Stimulated activated CD8-positive, alpha-beta memory T cell treated with anti-CD3 and anti-CD28 coated beads, Interleukin-7, amount 100 ng/mL, for 48 hours (primary cell): ENCODE results near the gene NRARP.

Experiments
- DNase-seq, 2 donors: peaks; one replicate each; pipeline ENCODE4 v3.0.0-alpha.2; 2020; ENCODE audit warnings: low read depth in 1 of 2; ENCODE audit errors: extremely low read depth in 1 of 2

NRARP gene

DNA sequence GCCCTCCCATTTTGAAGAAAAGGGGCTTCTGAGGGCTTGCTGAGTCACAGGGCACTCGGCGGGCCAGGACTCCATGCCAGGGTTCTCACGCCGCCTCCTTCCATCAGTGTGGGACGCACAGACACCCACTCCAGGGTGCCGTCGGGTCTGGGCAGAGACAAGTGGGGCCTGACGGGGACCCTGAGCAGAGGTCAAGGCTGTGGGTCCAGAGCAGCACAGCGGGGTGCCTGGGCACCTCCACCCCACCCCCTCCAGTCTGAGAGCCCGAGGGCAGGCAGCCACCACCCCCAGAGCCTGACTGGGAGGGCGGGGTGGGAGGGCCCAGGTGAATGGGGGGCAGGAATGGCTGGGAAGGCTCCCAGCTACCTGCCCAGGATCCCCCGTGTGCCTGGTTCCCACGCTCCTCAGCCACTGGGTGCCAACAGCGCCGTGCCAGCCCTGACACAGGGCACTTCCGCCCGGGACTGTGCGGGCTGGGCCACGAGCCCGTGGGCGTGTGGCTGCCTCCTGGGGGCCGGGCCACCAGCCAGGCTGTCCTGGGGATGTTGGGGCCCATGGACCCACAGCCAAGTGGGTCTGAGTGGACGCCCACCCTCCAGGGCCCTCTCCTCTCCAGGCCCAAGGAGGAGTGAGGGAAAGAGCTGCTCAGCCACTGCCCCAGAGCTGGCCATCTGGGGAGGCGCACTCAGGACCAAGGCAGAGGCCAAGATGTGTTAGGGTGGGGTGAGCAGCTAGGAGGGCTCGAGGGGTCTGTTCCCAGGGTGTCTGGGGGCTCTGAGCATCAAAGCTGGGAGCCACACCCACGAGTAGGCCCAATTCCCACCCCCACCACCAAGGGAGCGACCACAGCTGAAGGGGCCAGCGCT, 10.1 kb upstream of the NRARP start:
- DNase-seq = no peak

DNA sequence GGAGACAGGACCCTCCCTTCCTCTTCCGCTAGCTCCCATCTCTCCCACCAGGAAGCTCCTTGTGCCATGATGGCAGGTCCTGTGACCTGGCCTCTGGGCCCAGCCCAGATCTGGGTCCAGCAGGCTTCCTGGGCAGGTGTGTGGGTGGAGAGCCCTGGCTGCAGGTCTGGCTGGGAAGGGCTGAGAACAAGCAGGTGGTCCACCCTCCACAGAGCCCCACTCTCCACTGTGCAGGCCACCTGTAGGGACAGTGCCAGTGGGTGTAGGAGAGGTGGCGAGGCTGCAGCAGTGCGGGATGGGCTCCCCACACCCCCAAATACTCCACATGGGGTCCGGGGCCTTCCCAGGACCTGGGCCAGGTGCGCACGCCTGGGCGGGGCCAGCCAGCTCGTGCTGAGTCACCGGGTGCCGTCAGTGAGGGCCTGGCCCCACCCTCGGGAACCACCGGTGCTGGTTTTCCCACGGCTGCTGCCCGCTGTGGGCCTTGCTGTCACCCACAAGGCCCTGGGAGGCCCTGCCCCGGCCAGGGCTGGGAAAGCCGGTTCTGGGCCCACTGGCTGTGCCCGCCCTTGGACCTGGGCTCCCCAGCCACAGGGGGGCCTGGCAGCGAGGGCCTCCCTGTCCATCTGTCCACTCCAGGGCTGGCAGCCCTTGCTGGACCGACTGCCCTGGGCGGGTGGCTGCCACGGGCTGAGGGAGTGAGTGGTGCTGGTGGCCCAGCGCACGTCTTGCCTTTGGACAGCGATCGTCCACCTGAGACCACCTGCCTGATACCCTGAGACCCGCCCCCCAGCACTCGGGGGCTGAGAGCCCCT, 9.3 kb upstream of the NRARP start:
- no peak for DNase-seq

DNA sequence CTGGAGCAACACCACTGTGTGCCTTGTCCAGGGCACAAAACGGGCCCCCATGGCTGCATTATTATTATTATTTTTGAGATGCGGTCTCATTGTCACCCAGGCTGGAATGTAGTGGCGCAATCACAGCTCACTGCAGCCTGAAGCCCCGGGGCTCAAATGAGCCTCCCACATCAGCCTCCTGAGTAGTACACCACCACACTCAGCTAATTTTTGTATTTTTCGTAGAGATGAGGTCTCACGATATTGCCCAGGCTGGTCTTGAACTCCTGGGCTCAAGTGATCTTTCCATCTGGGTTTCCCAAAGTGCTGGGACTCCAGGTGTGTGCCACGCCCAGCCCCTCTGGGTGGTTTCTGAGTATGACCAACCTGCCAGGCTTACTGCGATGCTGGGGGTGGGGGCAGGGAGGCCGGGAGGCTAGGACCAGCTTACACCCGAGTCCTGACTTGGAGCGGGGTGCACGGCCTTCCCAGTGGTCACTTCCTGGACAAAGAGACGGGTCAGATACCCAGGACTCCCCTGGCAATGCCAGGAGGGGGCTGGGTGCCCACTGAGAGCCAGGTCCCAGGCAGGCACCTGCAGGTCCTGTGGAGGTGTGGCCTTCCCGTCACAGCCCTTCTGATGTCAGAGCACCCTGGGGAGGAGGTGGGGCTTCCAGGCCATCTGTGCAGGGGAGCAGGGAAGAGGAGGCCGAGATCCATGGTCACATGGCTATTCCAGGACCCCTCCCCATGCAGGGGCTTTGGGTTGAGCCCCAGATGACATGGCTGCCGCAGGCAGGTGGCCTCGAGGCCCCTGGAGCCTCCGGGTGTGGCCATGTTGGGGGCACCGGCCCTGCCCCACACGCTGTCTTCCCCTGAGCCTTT, 8.3 kb upstream of the NRARP start:
- no peak for DNase-seq

DNA sequence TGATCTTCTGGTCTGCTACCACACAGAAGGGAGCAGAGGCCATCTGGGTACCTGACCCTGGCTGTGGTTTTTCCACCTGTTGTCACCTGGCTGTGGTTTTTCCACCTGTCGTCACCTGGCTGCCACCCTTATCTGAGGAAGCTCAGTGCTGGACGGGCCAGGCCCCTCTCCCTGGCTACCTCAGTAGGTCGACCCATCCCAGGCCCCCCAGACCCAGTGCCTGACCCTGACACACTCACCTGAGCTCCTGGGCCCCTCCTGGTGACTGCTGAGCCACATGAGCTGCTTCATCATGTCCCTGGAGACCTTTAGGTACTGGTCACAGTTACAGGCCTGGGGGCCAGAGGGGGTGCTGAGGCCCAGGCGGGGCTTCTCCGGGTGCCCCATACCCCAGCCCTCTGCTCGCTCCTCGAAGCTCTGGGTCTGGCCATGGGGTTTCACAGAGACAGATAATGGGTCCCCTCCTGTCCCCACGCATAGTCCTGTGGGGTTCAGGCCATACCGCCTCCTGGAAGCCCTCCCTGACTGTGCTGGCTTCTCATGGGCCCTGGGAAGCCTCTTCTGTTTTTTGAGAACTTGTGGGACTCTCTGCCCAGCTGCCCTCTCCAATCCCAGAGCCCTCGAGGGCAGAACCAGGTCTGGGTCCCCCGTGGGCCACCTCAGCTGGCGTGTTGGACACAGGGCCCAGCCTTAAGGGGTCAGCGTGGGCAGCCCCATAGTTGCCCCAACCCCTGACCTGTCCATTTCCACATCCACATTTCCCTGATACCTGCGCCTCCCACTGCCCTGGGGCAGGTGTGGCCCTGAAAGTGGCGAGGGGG, 7.5 kb upstream of the NRARP start:
- DNase-seq = no peak

DNA sequence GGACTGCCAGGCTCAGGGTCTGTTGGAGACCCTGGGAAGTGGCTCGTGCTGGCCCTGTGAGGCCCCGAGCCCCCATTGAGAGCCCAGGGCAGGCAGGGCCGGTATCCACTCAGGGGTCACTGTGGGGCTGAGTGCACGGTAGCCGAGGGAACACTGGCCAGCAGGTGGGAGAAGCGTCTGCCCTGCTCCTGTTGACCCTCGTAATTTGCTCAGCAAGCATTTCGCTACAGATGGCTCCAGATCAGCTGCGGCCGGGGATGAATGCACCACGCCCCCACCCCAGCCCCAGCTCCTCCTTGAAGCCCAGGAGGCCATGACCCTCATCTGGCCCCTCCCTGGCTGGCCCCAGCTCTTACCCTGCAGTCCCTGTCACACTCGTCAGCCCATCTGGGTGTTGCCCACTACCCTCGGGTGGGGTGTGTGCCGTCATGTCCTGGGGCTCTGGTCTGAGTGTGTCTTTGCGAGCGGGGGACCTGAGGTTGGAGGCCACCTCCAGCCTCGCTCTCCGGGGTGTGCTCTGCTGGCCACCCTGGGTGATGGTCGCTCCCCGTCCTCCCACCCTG, 6.1 kb upstream of the NRARP start:
- DNase-seq = no peak

DNA sequence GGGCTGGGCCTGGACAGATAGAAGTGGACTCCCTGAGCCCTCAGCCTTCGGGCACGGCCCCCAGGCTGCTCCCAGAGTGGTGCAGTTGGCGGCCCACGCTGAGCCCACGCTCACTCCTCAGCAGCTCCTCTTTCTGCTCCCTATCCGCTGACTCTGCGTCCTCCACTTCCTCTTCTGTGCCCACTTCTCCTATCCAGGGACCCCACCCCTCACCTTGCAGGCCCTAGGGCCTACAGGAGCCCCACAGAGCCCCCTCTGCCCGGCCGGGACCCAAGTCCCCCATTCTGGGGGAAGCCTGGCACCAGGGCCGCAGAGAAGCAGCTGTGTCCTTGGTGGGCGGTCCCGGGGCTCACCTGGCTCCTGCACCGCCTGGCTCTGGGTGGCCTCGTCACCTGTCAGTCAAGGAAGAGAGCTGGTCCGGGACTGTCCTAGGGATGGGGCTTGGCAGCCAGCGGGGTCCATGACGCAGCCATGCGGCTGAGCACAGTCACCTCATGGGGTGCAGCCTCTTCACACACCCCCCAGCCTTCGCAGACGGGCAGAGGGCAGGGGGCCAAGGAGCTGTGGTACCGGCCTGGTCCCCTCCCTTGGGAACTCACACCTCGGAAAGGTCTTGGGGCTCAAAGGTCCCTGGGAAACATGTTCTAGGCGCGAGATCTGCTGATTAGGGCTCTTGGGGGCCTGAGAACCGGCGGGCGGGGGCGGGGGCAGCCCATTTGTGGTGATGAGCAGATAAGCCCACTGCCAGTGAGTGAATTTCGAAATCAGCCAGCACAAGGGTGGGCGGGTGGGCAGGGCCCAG, 5.4 kb upstream of the NRARP start:
- no peak for DNase-seq

DNA sequence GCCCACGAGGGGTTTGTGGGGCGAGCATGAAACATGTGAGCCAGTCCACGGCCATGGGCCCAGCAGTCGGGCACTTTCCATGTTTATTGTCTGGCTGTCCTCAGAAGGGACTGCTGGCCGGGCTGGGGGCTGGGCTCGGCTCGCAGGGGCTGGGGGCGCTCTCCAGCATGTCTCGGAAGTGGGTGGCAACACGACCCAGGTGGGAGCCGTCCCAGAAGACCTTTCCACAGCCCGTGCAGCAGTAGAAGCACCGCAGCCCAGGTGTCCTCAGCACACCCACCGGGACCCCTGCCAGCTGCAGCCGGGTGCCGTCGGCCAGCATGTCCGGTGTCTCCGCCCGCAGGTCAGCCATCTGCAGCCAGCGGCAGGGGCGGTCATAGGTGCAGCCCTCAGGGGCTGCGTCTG, 4.8 kb upstream of the NRARP start:
- DNase-seq = no peak

DNA sequence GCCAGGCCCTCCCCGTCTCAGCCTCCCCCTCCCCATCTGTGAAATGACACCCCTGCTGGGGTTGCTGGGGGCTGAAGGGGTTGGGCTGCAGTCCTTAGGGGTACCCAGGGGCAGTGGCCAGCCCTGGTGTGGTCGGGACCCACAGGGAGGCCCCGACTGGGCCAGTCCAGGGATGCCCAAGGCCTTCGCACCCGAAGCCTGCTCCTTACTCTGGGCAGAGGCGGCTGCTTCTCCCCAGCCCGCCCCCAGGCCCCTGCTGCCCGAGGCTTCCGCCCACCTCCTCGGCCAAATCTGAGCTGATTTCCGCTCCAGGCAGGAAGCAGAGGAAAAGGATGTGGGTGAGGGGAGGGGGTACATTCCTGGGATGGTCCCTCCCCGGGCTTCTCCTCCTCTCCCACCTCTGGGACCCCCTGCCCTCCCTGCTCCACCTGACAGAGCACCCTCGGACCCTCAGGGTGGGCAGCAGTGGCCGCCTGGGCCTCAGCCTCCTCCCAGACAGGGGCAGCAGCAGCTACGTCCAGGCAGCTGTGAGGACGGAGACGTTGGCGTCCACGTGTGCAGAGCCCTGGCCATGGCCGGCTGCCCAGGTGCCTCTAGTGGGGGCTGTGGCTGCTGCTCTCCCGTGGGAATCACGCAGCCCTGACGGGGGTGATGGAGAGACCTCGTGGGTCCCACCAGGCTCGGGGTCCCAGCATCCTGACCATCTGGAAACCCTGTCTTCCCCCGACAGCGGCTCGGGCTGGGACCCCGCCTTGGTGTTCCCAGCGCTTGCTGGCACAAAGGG, 4.2 kb upstream of the NRARP start:
- DNase-seq = no peak

DNA sequence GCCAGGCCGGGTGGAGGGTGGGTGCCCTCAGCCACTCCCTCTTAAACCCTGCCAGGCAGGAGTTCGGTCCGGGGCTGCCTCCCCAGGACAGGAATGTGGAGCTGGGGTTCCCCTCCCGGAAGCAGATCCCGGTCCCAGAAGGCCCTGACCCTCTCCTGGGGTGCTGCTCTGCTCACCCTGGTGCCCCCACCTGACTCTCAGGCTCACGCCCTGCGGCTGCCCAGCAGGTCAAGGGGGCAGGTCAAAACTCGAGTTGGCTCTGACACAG, 3.7 kb upstream of the NRARP start:
- DNase-seq = no peak

DNA sequence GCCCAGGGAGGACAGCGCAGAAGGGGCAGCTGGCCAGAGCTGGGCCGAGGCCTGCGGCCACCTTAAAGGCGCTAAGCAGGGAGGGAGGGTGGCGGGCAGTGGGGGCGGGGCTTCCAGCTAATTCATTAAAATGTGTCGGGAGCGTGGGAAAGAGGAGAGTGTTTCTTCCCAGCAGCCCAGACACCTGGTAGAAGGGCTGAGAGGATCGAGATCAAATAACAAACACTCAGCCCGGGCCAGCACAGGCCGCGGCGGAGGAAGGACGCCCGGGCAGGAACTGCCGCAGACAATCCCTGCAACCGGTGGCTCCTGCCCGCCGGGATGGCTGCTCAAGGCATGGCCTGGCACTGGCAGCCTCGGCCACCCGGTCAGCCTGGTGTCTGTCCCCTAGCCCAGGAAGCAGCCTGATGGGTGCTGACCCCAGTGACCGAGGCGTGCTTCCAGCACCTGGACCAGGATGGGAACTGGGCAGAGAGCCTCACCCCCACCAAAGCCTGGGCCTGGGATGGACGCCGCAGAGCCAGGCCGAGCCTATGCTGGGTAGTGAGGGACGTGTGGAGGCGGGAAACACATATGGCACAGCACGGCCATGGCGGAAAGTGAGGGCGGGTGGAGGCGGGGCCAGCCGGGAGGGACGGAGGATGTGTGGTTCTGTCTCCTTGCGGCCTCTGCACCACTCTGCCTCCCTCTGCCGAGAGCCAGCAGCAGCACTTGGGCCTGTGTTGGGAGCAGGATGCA, 3.2 kb upstream of the NRARP start:
- peak; percentile 49 to 59 for DNase-seq

DNA sequence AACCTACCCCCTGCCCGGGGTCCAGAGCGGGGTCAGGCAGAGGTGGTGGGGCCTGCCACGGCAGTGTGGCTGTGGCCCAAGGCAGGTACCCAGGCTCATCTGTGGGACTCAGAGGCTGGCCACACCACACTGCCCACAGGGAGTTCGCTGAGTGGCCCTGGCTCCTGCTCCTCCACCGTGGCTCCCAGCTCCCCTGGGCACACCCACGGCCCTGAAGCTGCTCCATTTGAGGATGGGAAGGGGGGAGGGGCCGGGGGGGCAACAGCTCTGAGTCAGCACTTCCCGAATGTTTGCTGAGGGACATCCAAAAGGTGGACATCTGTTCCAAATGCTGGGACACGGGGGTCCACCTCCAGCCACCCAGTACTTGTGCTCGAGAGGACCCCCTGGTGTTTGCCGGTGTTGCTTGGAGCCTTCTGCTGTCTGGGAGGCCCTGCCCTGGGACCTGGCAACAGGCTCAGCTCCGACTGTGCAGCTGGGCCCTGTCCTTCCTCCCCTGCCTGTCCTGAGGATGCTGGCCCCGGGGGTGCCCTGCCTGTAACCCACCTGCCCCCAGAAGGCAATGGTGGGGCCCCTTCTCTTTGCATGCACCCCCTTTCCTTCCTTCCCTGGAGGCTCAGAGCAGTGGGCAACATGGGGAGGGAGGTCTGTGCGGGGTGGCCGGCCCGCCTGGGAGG, 2.5 kb upstream of the NRARP start:
- no peak for DNase-seq

DNA sequence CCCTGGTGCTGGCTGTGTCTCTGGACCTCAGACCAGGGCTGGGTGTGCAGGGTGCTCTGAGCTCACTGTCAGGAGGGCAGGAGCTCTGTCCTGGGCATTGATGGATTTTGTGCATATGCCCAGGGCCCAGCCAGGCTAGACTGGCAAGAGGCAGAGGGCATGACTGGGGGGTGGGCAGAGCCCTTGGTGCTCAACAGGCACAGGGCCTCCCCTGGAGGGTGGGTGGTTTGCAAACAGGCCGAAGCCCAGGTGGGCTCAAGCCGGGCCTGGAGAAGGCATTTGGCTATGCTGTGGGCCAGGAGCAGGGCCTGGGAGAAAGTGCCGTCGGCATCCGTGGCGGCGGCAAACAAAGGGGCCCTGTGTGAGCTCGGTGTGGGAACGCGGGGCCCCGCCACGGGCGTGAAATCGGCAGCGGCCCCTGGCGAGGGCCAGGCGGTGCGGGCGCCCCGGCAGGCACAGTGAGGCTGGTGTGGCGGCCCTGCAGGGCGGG, 1.9 kb upstream of the NRARP start:
- DNase-seq = no peak

DNA sequence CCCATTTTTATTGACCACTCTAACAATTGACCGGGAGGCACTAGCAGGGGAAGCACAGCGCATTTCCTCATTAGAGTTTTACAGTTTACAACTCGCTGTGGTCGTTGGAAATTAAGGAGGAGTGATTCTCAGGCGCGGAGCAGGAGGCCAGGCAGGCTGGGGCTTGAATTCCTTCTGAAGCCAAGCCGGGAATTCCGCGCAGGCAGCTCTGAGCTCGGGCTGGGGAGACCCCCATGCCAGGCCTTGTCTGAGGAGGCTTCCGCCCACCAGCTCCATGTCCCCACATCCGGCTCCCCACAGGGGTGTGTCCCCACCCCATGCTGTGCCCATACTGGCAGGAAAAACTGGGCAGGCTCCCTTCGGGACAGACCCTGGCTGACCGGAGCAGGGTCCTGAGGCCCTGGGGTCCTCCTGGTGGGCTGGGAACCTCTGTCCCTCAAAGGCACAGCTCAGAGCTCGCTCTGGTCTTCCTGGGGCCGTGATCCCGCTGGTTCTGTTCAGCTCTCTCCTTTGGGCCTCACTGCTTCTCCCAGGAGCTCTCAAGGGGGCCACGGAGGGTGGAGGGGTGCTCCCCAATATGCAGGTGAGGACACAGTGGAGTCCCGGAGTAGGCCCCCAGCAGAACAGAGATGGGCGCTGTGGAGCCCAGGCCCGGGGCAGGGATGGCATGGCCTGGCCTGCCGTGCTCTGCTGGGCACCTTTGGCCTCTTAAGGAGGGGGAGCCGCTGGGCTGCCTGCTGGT, 1.3 kb upstream of the NRARP start:
- DNase-seq = no peak

DNA sequence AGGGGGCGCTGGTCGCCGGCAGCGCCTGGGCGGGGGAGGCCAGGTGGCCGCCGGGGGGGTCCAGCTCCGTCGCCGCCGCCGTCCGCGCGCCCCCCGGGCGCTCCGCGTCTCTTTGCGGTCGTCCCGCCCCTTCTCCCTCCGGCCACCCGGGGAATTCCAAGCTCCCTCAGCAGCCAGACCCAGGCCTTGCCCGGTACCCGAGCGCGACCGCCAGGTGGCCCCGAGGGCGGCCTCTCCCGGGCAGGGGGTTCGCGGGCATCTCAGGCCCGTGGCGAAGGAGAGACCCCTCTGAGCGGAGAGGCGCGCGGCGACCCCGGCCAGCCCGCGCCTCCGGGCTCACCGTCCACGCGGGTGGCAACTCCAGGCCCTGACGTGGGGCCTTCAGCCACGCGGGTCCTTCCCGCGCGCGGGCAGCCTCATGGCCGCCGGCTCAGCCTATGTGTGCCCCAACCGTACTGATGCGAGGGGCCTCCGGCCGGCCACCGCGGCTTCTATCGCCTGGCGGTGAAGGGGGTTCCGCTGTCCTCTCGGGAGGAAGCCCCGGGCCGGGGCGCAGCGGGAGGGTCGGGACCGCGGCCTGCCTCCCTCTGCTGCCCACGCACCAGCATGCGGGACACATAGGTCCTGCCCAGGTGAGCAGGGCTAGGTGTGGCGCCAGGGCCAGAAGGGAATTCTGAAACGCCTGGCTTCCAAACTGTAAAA, 529 bp upstream of the NRARP start:
- DNase-seq = no peak

DNA sequence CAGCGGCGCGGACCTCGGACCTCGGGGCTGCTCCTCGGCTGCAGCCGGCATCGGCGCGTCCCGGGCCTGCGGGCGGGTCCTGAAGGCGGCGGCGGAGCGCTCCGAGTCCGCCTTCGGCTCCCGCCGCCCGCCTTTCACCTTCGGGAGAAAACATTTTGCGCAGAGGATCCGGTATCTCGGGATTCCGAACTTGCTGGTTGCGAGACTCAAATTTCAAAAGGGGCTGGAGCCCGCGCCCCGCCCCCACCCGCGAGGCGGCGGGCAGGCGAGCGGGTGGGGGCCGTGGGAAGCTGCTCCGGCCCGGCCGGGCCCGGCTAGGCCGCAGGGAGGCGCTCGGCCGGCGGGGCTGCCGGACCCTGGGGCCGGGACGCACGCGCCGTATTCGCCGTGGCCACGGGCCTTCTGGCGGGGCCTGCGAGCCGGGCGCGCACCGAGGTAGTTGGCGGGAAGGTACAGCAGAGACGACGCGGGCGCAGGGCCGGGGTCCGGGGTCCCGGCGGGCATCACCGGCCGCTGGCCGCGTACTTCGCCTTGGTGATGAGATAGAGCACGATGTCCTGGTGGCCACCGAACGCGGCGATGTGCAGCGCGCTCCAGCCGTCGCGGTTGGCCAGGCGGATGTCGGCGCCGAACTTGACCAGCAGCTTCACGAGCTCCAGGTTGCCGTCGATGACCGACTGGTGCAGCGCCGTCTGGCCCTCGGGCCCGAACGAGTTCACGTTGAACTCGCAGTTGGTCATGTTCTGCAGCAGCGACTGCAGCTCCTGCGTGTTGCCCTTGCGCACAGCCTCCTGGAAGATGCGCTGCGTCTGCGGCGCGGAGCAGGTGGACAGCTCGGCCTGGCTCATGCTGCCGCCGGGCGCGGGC, 757 bp downstream of the NRARP start:
- no peak for DNase-seq
